Smooth muscle cell of the coronary artery (primary cell): ENCODE results near the gene REEP3. TPM values are rescaled to one million over a fixed set of nuclear protein-coding genes. Genes with fewer than 3 reads are reported as not detected.

Experiments used
- total RNA-seq: library from RNA; depleted of rRNA; stranded (reverse); fragments of >200 nt; gene quantifications from 2 replicates; pipeline ENCODE4 v1.2.3, GENCODE V29; 2014; ENCODE audit warnings: low replicate concordance

Gene REEP3
- total RNA-seq, result 28.1 and 33.5 TPM in 2 replicates

GRCh38 chr10:63520500-63521415 is at the start of gene REEP3:
TSS of gene REEP3 (plus strand) at chr10:63521401. CDS start at chr10:63521546, 145 bp downstream.

Other genes with a start within 250 kb of the REEP3 start
- 27.1 and 36.2 TPM in 2 replicates for gene JMJD1C, start 55.4 kb upstream of the REEP3 start, total RNA-seq